ENCODE measurements around the gene ZNF438.

GRCh38 chr10:31037749-31038148, 6.1 kb upstream of the ZNF438 start:
- TF ChIP-seq CTCF (IDR thresholded peaks at IDR 0.05) (no peak), POLR2A (IDR thresholded peaks at IDR 0.05) (no peak)

Data from sigmoid colon (tissue), 3 donors.